ENCODE results near the gene MPV17L2. TPM values are rescaled to one million over a fixed set of nuclear protein-coding genes. Genes with fewer than 3 reads are reported as not detected.

MPV17L2 gene
- total RNA-seq, 3 donors from 2014 or later, result 6.7 to 12.4 (median 12.0) TPM

- no peak for ATAC-seq
- peaks cover 20% of the 10 kb centered on the region for H3K4me1 ChIP-seq (ENCODE audit: low read depth)
- H3K9me3 ChIP-seq, result no peaks in the 10 kb centered on the region
- intact Hi-C loops (cut with DNase I, micrococcal nuclease), result no loop called here
- no peak for TF ChIP-seq CTCF (IDR thresholded peaks at IDR 0.05)
- no peaks in the 10 kb centered on the region for H3K36me3 ChIP-seq (ENCODE audit: low read depth)
- H3K4me3 ChIP-seq, result no peak overlapping the region
- no peak for DNase-seq
Observed at GRCh38 chr19:18196511-18196845, 3.5 kb downstream of the MPV17L2 start.

GRCh38 chr19:18197306-18197705 lies 4.3 kb downstream of the MPV17L2 start:
- DNase-seq (no peak), ATAC-seq (no peak)
- intact Hi-C loops (cut with DNase I, micrococcal nuclease), result no loop called here
- Histone ChIP-seq H3K36me3 (ENCODE audit: low read depth) (no peaks in the 10 kb centered on the region), H3K4me3 (no peak overlapping the region), H3K9me3 (no peaks in the 10 kb centered on the region), H3K4me1 (ENCODE audit: low read depth) (peaks cover 13% of the 10 kb centered on the region)
- TF ChIP-seq CTCF (IDR thresholded peaks at IDR 0.05), result no peak

- no peaks in the 10 kb centered on the region for H3K36me3 ChIP-seq (ENCODE audit: low read depth)
- no peaks in the 10 kb centered on the region for H3K9me3 ChIP-seq
- ATAC-seq (no peak), DNase-seq (no peak)
- TF ChIP-seq CTCF (IDR thresholded peaks at IDR 0.05), result no peak
- H3K4me3 ChIP-seq, result no peak overlapping the region
- peaks cover 18% of the 10 kb centered on the region for H3K4me1 ChIP-seq (ENCODE audit: low read depth)
- intact Hi-C loops (cut with DNase I, micrococcal nuclease), result no loop called here
Observed at GRCh38 chr19:18197941-18198340, 4.9 kb downstream of the MPV17L2 start.

- Histone ChIP-seq H3K4me3 (no peak overlapping the region), H3K36me3 (ENCODE audit: low read depth) (no peaks in the 10 kb centered on the region), H3K4me1 (ENCODE audit: low read depth) (peaks cover 22% of the 10 kb centered on the region), H3K9me3 (no peaks in the 10 kb centered on the region)
- intact Hi-C loops (cut with DNase I, micrococcal nuclease), result no loop called here
- DNase-seq (no peak), ATAC-seq (no peak)
- TF ChIP-seq CTCF (IDR thresholded peaks at IDR 0.05), result no peak
Observed at GRCh38 chr19:18198374-18198773, 5.4 kb downstream of the MPV17L2 start.

- Histone ChIP-seq H3K4me1 (ENCODE audit: low read depth) (peaks cover 9% of the 10 kb centered on the region), H3K9me3 (no peaks in the 10 kb centered on the region), H3K4me3 (no peak overlapping the region), H3K36me3 (ENCODE audit: low read depth) (peaks cover 5% of the 10 kb centered on the region)
- DNase-seq, result no peak
- ATAC-seq, result no peak
- intact Hi-C loops (cut with DNase I, micrococcal nuclease), result loop anchor here in 1 of 2 donors (10.0 kb wide), 1 partner anchor 52 kb away; a partner anchor contains a TSS
- TF ChIP-seq CTCF (IDR thresholded peaks at IDR 0.05), result no peak
Observed at GRCh38 chr19:18202397-18202777, 9.4 kb downstream of the MPV17L2 start.

- no peak for TF ChIP-seq CTCF (IDR thresholded peaks at IDR 0.05)
- intact Hi-C loops (cut with DNase I, micrococcal nuclease), result loop anchor here in 1 of 2 donors (10.0 kb wide), 1 partner anchor 52 kb away; a partner anchor contains a TSS
- DNase-seq, result peak; percentile 49 to 77 (median 67)
- Histone ChIP-seq H3K4me3 (no peak overlapping the region), H3K4me1 (ENCODE audit: low read depth) (peaks cover 9% of the 10 kb centered on the region), H3K36me3 (ENCODE audit: low read depth) (peaks cover 5% of the 10 kb centered on the region), H3K9me3 (no peaks in the 10 kb centered on the region)
- ATAC-seq, result no peak
Observed at GRCh38 chr19:18202778-18203407, 9.9 kb downstream of the MPV17L2 start.

All from mucosa of descending colon (tissue), 3 donors.